K562 (cell line): ENCODE results near the gene SND1.
A peak's percentile ranks its signal among the peaks of the same experiment; 100 is the strongest.
"Not testable (repeated sequence)": the region's sequence is repeated elsewhere in the genome, so short reads cannot be mapped to it uniquely, and the experiment has no call there.

Experiments used
- GABPB1 ChIP-seq: sonication (generic); formaldehyde crosslinking; IDR thresholded peaks from 2 replicates; pipeline ENCODE4 v1.8.0; 2022; ENCODE audit warnings: mild to moderate bottlenecking, missing genetic modification reagents
- MAZ ChIP-seq, 2 experiments: fragments of 450-650 bp in 1 of 2; sonication (generic) in 1 of 2; formaldehyde crosslinking; IDR thresholded peaks in 1 of 2; conservative IDR thresholded peaks in 1 of 2; 2 replicates each; pipeline versions ENCODE4 v1.4.0 to v1.5.0; 2020; ENCODE audit warnings: mild to moderate bottlenecking in 1 of 2, missing genetic modification reagents in 1 of 2
- MXI1 ChIP-seq: IDR thresholded peaks from 2 replicates; pipeline ENCODE4 v1.6.1; 2011; ENCODE audit warnings: low read depth, mild to moderate bottlenecking, improper control_type of control experiment, low read length
- NFYB ChIP-seq: IDR thresholded peaks from 2 replicates; pipeline ENCODE4 v1.6.1; 2011; ENCODE audit warnings: mild to moderate bottlenecking, moderate library complexity; ENCODE audit not compliant: insufficient read length; ENCODE audit errors: extremely low read depth
- NRF1 ChIP-seq, 2 experiments: fragments of 450-650 bp; IDR thresholded peaks in 1 of 2; conservative IDR thresholded peaks in 1 of 2; 2 replicates each; pipeline ENCODE4 v1.6.1; 2014; ENCODE audit warnings: mild to moderate bottlenecking in 2 of 2
- POLR2AphosphoS5 ChIP-seq: IDR thresholded peaks from 2 replicates; pipeline ENCODE4 v1.6.1; 2011; ENCODE audit warnings: mild to moderate bottlenecking, low read depth, low read length, moderate library complexity; ENCODE audit not compliant: control insufficient read depth, insufficient read depth
- TARDBP ChIP-seq: fragments of 450-650 bp; IDR thresholded peaks from 2 replicates; pipeline ENCODE4 v1.6.1; 2016
- TCF7 ChIP-seq: sonication (generic); IDR thresholded peaks from 2 replicates; pipeline ENCODE4 v1.6.1; 2016; ENCODE audit warnings: antibody characterized with exemption, borderline replicate concordance
- ZBTB33 ChIP-seq: sonication (generic); formaldehyde crosslinking; IDR thresholded peaks from 2 replicates; pipeline ENCODE4 v1.8.1; 2023; ENCODE audit warnings: mild to moderate bottlenecking, missing genetic modification reagents
- ZKSCAN8 ChIP-seq: fragments of 200-800 bp; sonication (Bioruptor generic); IDR thresholded peaks from 2 replicates; pipeline ENCODE4 v1.6.1; 2016; ENCODE audit warnings: missing genetic modification characterization, missing compliant biosample characterization
- ZNF695 ChIP-seq: fragments of 450-650 bp; formaldehyde crosslinking; IDR thresholded peaks from 2 replicates; pipeline ENCODE4 v1.4.0; 2020; ENCODE audit warnings: mild to moderate bottlenecking, moderate library complexity
- TF ChIP-seq, protein P1 (sequence below), 2 experiments: fragments of 200-800 bp in 1 of 2; sonication (Bioruptor generic) in 1 of 2; sonication (generic) in 1 of 2; formaldehyde crosslinking in 1 of 2; IDR thresholded peaks in 1 of 2; conservative IDR thresholded peaks in 1 of 2; 2 replicates each; pipeline versions ENCODE4 v1.5.0 to v1.6.1; 2016 to 2020; ENCODE audit warnings: missing compliant biosample characterization in 1 of 2, missing genetic modification characterization in 1 of 2, missing genetic modification reagents in 1 of 2

DNA sequence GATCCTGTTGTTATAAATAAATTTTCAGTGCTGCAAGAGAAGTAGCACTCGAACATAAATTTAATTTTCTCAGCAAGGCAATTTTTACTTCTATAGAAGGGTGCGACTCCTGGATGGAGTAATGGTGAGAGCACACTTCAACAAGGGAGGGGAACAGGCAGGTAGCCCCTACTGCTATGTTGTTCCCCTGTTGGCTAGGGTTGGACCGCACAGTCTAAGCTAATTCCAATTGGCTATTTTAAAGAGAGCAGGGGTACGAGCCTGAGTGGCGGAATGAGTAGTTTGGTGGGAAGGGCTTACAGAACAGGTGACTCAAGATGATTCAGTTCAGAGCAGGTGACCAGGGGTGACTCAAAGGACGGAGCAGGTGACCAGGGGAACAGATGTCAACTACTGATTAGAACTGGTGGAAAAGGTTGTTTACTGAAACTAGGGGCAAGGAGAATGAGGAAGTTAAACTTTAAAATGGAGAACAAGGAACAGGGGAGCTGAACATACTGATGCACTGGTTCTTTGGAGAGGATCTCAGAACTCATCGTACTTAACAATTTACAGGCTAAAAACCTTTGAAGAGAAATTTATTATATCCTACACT is 185.9 kb downstream of the SND1 start:
- peak; percentile 64; the same call in 1 of the 2 replicates for TF ChIP-seq TARDBP
- TF ChIP-seq MXI1; ZNF695 (CRISPR knock-in tag); NFYB; GABPB1 (CRISPR knock-in tag); ZKSCAN8 (CRISPR knock-in tag); TCF7; POLR2AphosphoS5: not testable (repeated sequence)
- TF ChIP-seq, protein P1, sequence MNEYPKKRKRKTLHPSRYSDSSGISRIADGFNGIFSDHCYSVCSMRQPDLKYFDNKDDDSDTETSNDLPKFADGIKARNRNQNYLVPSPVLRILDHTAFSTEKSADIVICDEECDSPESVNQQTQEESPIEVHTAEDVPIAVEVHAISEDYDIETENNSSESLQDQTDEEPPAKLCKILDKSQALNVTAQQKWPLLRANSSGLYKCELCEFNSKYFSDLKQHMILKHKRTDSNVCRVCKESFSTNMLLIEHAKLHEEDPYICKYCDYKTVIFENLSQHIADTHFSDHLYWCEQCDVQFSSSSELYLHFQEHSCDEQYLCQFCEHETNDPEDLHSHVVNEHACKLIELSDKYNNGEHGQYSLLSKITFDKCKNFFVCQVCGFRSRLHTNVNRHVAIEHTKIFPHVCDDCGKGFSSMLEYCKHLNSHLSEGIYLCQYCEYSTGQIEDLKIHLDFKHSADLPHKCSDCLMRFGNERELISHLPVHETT (CRISPR knock-in tag; conservative IDR thresholded peaks at IDR 0.05 in 1 of 2, IDR thresholded peaks at IDR 0.05 in 1 of 2), result peak in 1 of 2 experiments; percentile 63; a peak in 2 of 4 replicates
- peak in 1 of 2 experiments; percentile 13; a peak in 1 of 4 replicates for TF ChIP-seq MAZ (CRISPR knock-in tag; conservative IDR thresholded peaks at IDR 0.05 in 1 of 2, IDR thresholded peaks at IDR 0.05 in 1 of 2)
- TF ChIP-seq ZBTB33 (CRISPR knock-in tag), result peak; percentile 89
- TF ChIP-seq NRF1 (conservative IDR thresholded peaks at IDR 0.05 in 1 of 2, IDR thresholded peaks at IDR 0.05 in 1 of 2), result 0 out of 4 replicates have a peak, but pooled peaks have one; percentile 2 to 14
